Measurements from ENCODE around the gene ICOS. TPM values are rescaled to one million over a fixed set of nuclear protein-coding genes. Genes with fewer than 3 reads are reported as not detected.
A peak's percentile ranks its signal among the peaks of the same experiment; 100 is the strongest.
"Not testable (repeated sequence)": the region's sequence is repeated elsewhere in the genome, so short reads cannot be mapped to it uniquely, and the experiment has no call there.

ICOS gene
- total RNA-seq, 1 donor from 2014 or later, result not detected

- H2AFZ ChIP-seq (replicated peaks), result peak overlapping the region; percentile 23
- Mint-ChIP-seq H3K27ac (no peak overlapping the region), H3K27me3 (ENCODE audit: insufficient read depth, low read depth) (peaks cover 2% of the 10 kb centered on the region), H3K4me3 (no peak overlapping the region), H3K4me1 (no peaks in the 10 kb centered on the region), H3K36me3 (no peaks in the 10 kb centered on the region), H3K9me3 (no peaks in the 10 kb centered on the region)
- H3K27ac ChIP-seq, result no peak overlapping the region
- DNase-seq (ENCODE audit: low spot score), result no peak
- H3K36me3 ChIP-seq, result no peaks in the 10 kb centered on the region
- no peaks in the 10 kb centered on the region for H3F3A ChIP-seq (ENCODE audit: low read depth)
- H3K79me2 ChIP-seq (ENCODE audit: low read depth), result no peaks in the 10 kb centered on the region
- H3K4me1 ChIP-seq, result no peaks in the 10 kb centered on the region
- no peaks in the 10 kb centered on the region for H4K20me1 ChIP-seq (ENCODE audit: low read depth)
- no peak overlapping the region for H3K9ac ChIP-seq
- H3K4me2 ChIP-seq, result no peak overlapping the region
- no peak for TF ChIP-seq CTCF (IDR thresholded peaks at IDR 0.05)
- TF ChIP-seq EZH2phosphoT487 (IDR thresholded peaks at IDR 0.05), result no peak
- no peak for TF ChIP-seq EZH2 (IDR thresholded peaks at IDR 0.05)
- H3K4me3 ChIP-seq, result no peak overlapping the region
- H3K9me3 ChIP-seq (ENCODE audit: low read depth), result no peaks in the 10 kb centered on the region
- H3K27me3 ChIP-seq, result no peaks in the 10 kb centered on the region
These were observed 23.1 kb downstream of the ICOS start for GRCh38 chr2:203959672-203960071.

- Histone ChIP-seq H3F3A (ENCODE audit: low read depth) (no peaks in the 10 kb centered on the region), H3K9ac (no peak overlapping the region), H3K36me3 (no peaks in the 10 kb centered on the region), H3K27me3 (no peaks in the 10 kb centered on the region), H3K4me1 (no peaks in the 10 kb centered on the region), H3K9me3 (ENCODE audit: low read depth) (no peaks in the 10 kb centered on the region), H3K79me2 (ENCODE audit: low read depth) (no peaks in the 10 kb centered on the region), H3K4me3 (no peak overlapping the region), H3K4me2 (no peak overlapping the region), H4K20me1 (ENCODE audit: low read depth) (no peaks in the 10 kb centered on the region), H3K27ac (no peak overlapping the region), H2AFZ (replicated peaks) (no peak overlapping the region)
- Mint-ChIP-seq H3K4me3 (no peak overlapping the region), H3K27ac (no peak overlapping the region), H3K9me3 (no peaks in the 10 kb centered on the region), H3K36me3 (no peaks in the 10 kb centered on the region), H3K4me1 (no peaks in the 10 kb centered on the region), H3K27me3 (ENCODE audit: insufficient read depth, low read depth) (peaks cover 2% of the 10 kb centered on the region)
- TF ChIP-seq CTCF (IDR thresholded peaks at IDR 0.05), result no peak
- no peak for TF ChIP-seq EZH2 (IDR thresholded peaks at IDR 0.05)
- no peak for TF ChIP-seq EZH2phosphoT487 (IDR thresholded peaks at IDR 0.05)
- no peak for DNase-seq (ENCODE audit: low spot score)
These were observed 24.2 kb downstream of the ICOS start for GRCh38 chr2:203960811-203961210.

GRCh38 chr2:203965190-203965589, 28.6 kb downstream of the ICOS start:
- H4K20me1 ChIP-seq (ENCODE audit: low read depth); H3K9ac ChIP-seq; H3K4me3 Mint-ChIP-seq; H3K4me3 ChIP-seq; H3K27ac ChIP-seq; H3K27ac Mint-ChIP-seq; H3K27me3 ChIP-seq; H3K9me3 Mint-ChIP-seq; H3K36me3 ChIP-seq; H3K9me3 ChIP-seq (ENCODE audit: low read depth); DNase-seq (ENCODE audit: low spot score); H3K4me1 ChIP-seq; H3K4me2 ChIP-seq; H2AFZ ChIP-seq (replicated peaks); H3K4me1 Mint-ChIP-seq; H3K27me3 Mint-ChIP-seq (ENCODE audit: insufficient read depth, low read depth); H3F3A ChIP-seq (ENCODE audit: low read depth); H3K36me3 Mint-ChIP-seq; H3K79me2 ChIP-seq (ENCODE audit: low read depth): not testable (repeated sequence)

- H3K27ac Mint-ChIP-seq, result no peak overlapping the region
- H3K9me3 Mint-ChIP-seq, result peaks cover 2% of the 10 kb centered on the region
These were observed 34.7 kb downstream of the ICOS start for GRCh38 chr2:203971251-203971650.

More at GRCh38 chr2:203971251-203971650, 34.7 kb downstream of the ICOS start:
- Mint-ChIP-seq H3K4me3 (no peak overlapping the region), H3K4me1 (no peaks in the 10 kb centered on the region), H3K36me3 (no peaks in the 10 kb centered on the region), H3K27me3 (ENCODE audit: insufficient read depth, low read depth) (no peaks in the 10 kb centered on the region)
- no peak overlapping the region for H2AFZ ChIP-seq (replicated peaks)
- no peaks in the 10 kb centered on the region for H3K27me3 ChIP-seq
- H3K9me3 ChIP-seq (ENCODE audit: low read depth), result no peaks in the 10 kb centered on the region
- H3K36me3 ChIP-seq, result no peaks in the 10 kb centered on the region
- no peak overlapping the region for H3K9ac ChIP-seq
- H3F3A ChIP-seq (ENCODE audit: low read depth), result no peaks in the 10 kb centered on the region
- no peak overlapping the region for H3K4me3 ChIP-seq
- H4K20me1 ChIP-seq (ENCODE audit: low read depth), result no peaks in the 10 kb centered on the region
- TF ChIP-seq EZH2phosphoT487 (IDR thresholded peaks at IDR 0.05) (no peak), EZH2 (IDR thresholded peaks at IDR 0.05) (no peak), CTCF (IDR thresholded peaks at IDR 0.05) (no peak)
- no peaks in the 10 kb centered on the region for H3K4me1 ChIP-seq
- H3K27ac ChIP-seq, result no peak overlapping the region
- no peak for DNase-seq (ENCODE audit: low spot score)
- no peaks in the 10 kb centered on the region for H3K79me2 ChIP-seq (ENCODE audit: low read depth)
- H3K4me2 ChIP-seq, result no peak overlapping the region

Data from neural progenitor cell (in vitro differentiated cells).